Upper lobe of left lung (tissue), 6 donors: ENCODE data around the gene CHCHD3. TPM values are rescaled to one million over a fixed set of nuclear protein-coding genes. Genes with fewer than 3 reads are reported as not detected.

ENCODE experiments used
- ATAC-seq, 2 donors: fragments of 200-7000 bp; cut with Tn5 transposase; one replicate each; pipeline ENCODE4 v1.9.1; 2022; ENCODE audit warnings: mild to moderate bottlenecking in 2 of 2, moderate library complexity in 2 of 2; ENCODE audit not compliant: low FRiP score in 2 of 2
- DNase-seq, 2 donors: peaks; one replicate each; pipeline ENCODE4 v3.0.0-alpha.2; 2019 to 2020
- H3K27ac ChIP-seq, 4 donors: fragments of 200-600 bp; sonication (generic); one replicate each; pipeline ENCODE4 v1.5.1; 2016 to 2019
- H3K27me3 ChIP-seq, 4 donors: fragments of 200-600 bp; sonication (generic); one replicate each; pipeline ENCODE4 v1.5.1; 2017 to 2019
- H3K36me3 ChIP-seq, 4 donors: fragments of 200-600 bp; sonication (generic); one replicate each; pipeline ENCODE4 v1.5.1; 2016 to 2019
- H3K4me1 ChIP-seq, 4 donors: fragments of 200-600 bp; sonication (generic); one replicate each; pipeline ENCODE4 v1.5.1; 2018 to 2019
- H3K4me3 ChIP-seq, 4 donors: fragments of 200-600 bp; sonication (generic); one replicate each; pipeline ENCODE4 v1.5.1; 2017 to 2019; ENCODE audit warnings: mild to moderate bottlenecking in 2 of 4, moderate library complexity in 1 of 4
- H3K9me3 ChIP-seq, 4 donors: fragments of 200-600 bp; sonication (generic); one replicate each; pipeline ENCODE4 v1.5.1; 2018 to 2019
- EP300 ChIP-seq, 4 donors: sonication (generic); formaldehyde crosslinking; IDR thresholded peaks; one replicate each; pipeline ENCODE4 v1.5.1; 2017; ENCODE audit warnings: antibody characterized with exemption in 4 of 4, control low read depth in 2 of 4
- POLR2A ChIP-seq, 4 donors: fragments of 450-650 bp; IDR thresholded peaks; one replicate each; pipeline ENCODE4 v1.5.1; 2016 to 2017; ENCODE audit warnings: antibody characterized with exemption in 4 of 4, mild to moderate bottlenecking in 2 of 4
- POLR2AphosphoS5 ChIP-seq, 2 donors: sonication (generic); formaldehyde crosslinking; IDR thresholded peaks; one replicate each; pipeline ENCODE4 v1.5.1; 2017; ENCODE audit warnings: antibody characterized with exemption in 2 of 2
- WGBS, 2 donors: methylation state at CpG; one replicate each; pipeline ENCODE4 v1.1.5; 2017 to 2018; 5-methylcytosine and 5-hydroxymethylcytosine counted together
- total RNA-seq, 6 donors: library from RNA; depleted of rRNA in 4 of 6; stranded (reverse); fragments of >200 nt in 4 of 6; gene quantifications; one replicate each; pipeline versions ENCODE4 v1.1.0 to v1.2.1, GENCODE V29; 2016 to 2021
- TF ChIP-seq, protein P1 (sequence below), 6 experiments: fragments of 450-650 bp in 4 of 6; fragments of 200-600 bp in 2 of 6; sonication (generic) in 2 of 6; IDR thresholded peaks; one replicate each; pipeline ENCODE4 v1.5.1; 2016 to 2019; ENCODE audit warnings: antibody characterized with exemption in 6 of 6
- donor health status: DM: no; HTN: no; CAD: no; lungs with moderate emphysema.
- donor health status: DM: no; HTN: yes; CAD: no; lungs with severe emphysema.

CHCHD3 gene
- total RNA-seq, 6 donors from 2014 or later, result 42.6 to 54.5 (median 48.6) TPM

DNA sequence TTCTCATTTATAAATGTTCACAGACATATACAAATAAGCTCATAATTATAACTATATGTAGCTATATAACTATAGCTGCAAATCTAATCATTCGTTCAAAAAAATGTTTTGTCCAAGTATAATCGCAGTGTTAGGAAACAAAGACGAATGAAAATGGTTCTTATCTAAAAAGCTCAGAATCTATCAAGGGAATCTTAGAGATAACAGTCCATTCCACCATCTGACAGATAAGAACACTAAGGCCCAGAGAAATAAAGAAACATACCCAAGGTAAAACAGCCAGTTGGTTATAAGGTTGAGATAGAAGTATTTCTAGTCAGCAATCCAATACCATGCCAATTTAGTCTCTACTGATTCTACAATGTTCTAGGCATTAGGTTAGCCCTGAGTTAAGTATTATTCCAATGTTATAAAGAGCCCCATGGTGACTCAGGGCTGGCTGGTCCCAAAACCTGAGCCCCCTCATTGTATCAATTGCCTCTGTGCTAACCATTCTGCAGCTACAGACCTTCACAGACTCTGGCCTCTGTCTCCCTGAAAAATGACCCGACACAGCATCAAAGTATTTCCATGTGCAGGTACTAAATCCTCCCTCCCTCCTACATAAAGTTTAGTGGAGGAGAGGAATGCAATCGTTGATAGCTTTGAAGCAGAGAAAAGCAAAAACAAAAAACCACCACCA is 30.0 kb downstream of the CHCHD3 start:
- no peak overlapping the region for H3K4me3 ChIP-seq
- no peaks in the 10 kb centered on the region for H3K9me3 ChIP-seq
- no peaks in the 10 kb centered on the region for H3K27me3 ChIP-seq
- H3K4me1 ChIP-seq, result peaks cover 4 to 18% (median 15%) of the 10 kb centered on the region in 4 donors
- DNase-seq (no peak), ATAC-seq (no peak)
- WGBS, 2 donors, result 77 to 87% methylated on average over 5 of the region's 5 CpGs
- no peaks in the 10 kb centered on the region for H3K36me3 ChIP-seq
- TF ChIP-seq, protein P1, sequence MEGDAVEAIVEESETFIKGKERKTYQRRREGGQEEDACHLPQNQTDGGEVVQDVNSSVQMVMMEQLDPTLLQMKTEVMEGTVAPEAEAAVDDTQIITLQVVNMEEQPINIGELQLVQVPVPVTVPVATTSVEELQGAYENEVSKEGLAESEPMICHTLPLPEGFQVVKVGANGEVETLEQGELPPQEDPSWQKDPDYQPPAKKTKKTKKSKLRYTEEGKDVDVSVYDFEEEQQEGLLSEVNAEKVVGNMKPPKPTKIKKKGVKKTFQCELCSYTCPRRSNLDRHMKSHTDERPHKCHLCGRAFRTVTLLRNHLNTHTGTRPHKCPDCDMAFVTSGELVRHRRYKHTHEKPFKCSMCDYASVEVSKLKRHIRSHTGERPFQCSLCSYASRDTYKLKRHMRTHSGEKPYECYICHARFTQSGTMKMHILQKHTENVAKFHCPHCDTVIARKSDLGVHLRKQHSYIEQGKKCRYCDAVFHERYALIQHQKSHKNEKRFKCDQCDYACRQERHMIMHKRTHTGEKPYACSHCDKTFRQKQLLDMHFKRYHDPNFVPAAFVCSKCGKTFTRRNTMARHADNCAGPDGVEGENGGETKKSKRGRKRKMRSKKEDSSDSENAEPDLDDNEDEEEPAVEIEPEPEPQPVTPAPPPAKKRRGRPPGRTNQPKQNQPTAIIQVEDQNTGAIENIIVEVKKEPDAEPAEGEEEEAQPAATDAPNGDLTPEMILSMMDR (IDR thresholded peaks at IDR 0.05), result no peak
- no peak for TF ChIP-seq EP300 (IDR thresholded peaks at IDR 0.05)
- no peak for TF ChIP-seq POLR2AphosphoS5 (IDR thresholded peaks at IDR 0.05)
- TF ChIP-seq POLR2A (IDR thresholded peaks at IDR 0.05), result no peak
- H3K27ac ChIP-seq, result no peak overlapping the region

DNA sequence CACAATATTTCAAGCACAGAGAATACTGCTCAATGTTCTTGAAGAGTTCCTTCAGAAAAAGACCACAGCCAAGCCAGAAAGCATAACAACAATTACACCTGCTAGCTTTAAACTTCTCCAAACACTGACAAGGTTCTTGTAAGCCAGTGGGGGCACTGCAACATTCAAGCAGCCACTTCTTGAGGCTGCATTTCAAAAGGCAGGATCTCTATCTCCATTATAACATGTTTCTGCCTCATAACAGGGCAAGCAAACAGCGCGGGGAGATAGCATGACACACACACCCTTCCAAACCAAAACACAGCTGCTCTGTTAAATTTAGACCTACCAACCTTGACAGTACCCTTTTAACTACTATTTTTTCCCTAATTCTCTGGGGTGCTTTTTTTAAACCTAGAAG is 30.8 kb downstream of the CHCHD3 start:
- DNase-seq (no peak), ATAC-seq (no peak)
- H3K9me3 ChIP-seq, result no peaks in the 10 kb centered on the region
- peaks cover 4 to 16% (median 13%) of the 10 kb centered on the region in 4 donors for H3K4me1 ChIP-seq
- H3K4me3 ChIP-seq, result no peak overlapping the region
- WGBS, 2 donors, result 50 to 61% methylated on average over 2 of the region's 2 CpGs
- no peak overlapping the region for H3K27ac ChIP-seq
- no peaks in the 10 kb centered on the region for H3K27me3 ChIP-seq
- TF ChIP-seq POLR2A (IDR thresholded peaks at IDR 0.05) (no peak), EP300 (IDR thresholded peaks at IDR 0.05) (no peak), POLR2AphosphoS5 (IDR thresholded peaks at IDR 0.05) (no peak)
- TF ChIP-seq, protein P1 (IDR thresholded peaks at IDR 0.05), result no peak
- H3K36me3 ChIP-seq, result no peaks in the 10 kb centered on the region

DNA sequence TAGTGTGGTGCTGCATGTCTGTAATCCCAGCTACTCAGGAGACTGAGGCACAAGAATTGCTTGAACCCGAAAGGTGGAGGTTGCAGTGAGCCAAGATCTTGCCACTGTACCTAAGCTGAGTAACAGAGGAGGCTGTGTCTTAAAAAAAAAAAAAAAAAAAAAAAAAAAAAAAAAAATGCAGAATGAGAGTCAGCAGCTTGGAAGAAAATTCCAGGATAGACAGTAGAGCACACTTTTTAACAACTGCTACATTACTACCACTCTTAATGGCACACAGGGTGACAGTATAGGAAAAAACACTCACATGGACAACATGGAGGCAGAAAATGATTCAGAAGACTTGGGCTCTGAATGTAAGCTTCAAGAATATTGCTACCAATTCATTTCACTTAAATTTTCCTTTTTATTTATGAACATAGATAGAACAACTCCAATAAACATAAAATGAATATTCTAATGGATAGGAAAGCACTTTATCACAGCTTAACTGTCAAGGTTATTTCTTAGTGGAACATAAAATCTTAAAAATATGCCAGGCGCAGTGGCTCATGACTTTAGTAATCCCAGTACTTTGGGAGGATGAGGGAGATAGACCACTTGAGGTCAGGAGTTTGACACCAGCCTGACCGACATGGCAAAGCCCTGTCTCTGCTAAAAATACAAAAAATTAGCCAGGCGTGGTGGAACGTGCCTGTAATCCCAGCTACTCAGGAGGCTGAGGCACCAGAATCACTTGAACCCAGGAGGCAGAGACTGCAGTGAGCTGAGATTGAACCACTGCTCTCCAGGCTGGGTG is 31.5 kb downstream of the CHCHD3 start:
- no peak overlapping the region for H3K27ac ChIP-seq
- 87 to 90% methylated on average over 5 of the region's 5 CpGs for WGBS, 2 donors
- no peak for ATAC-seq
- peaks cover 4 to 16% (median 13%) of the 10 kb centered on the region in 4 donors for H3K4me1 ChIP-seq
- no peak for DNase-seq
- no peak overlapping the region for H3K4me3 ChIP-seq
- no peaks in the 10 kb centered on the region for H3K27me3 ChIP-seq
- H3K9me3 ChIP-seq, result no peaks in the 10 kb centered on the region
- no peaks in the 10 kb centered on the region for H3K36me3 ChIP-seq
- TF ChIP-seq POLR2A (IDR thresholded peaks at IDR 0.05), result no peak
- TF ChIP-seq EP300 (IDR thresholded peaks at IDR 0.05), result no peak
- no peak for TF ChIP-seq POLR2AphosphoS5 (IDR thresholded peaks at IDR 0.05)
- TF ChIP-seq, protein P1 (IDR thresholded peaks at IDR 0.05), result no peak

DNA sequence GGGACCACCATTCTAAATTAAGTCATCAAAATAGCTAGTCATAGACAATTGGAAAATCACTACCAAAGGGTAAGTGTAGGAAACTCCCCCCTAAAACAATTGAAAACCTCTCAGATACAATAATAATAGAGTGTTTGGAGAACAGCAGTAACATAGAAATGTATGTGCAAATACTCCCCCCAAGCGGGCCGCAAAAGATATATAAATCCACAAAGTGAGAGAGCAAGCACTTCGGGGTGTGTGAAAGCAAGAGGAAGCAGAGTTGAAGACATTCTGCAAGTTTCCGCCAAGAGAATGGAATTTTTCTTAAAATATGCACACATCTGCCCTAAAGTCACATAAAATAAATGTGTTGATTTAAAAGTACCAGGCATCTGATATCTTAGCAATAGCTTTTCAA is 33.3 kb downstream of the CHCHD3 start:
- H3K4me3 ChIP-seq, result no peak overlapping the region
- H3K27ac ChIP-seq, result no peak overlapping the region
- H3K4me1 ChIP-seq, result peaks cover 0 to 14% (median 10%) of the 10 kb centered on the region in 4 donors
- 85 to 87% methylated on average over 4 of the region's 4 CpGs for WGBS, 2 donors
- no peaks in the 10 kb centered on the region for H3K27me3 ChIP-seq
- ATAC-seq (no peak), DNase-seq (no peak)
- TF ChIP-seq, protein P1 (IDR thresholded peaks at IDR 0.05), result no peak
- TF ChIP-seq EP300 (IDR thresholded peaks at IDR 0.05) (no peak), POLR2AphosphoS5 (IDR thresholded peaks at IDR 0.05) (no peak), POLR2A (IDR thresholded peaks at IDR 0.05) (no peak)
- no peaks in the 10 kb centered on the region for H3K36me3 ChIP-seq
- no peaks in the 10 kb centered on the region for H3K9me3 ChIP-seq
